MCF 10A (cell line): ENCODE data around the gene KCNMA1. TPM values are rescaled to one million over a fixed set of nuclear protein-coding genes. Genes with fewer than 3 reads are reported as not detected.
A peak's percentile ranks its signal among the peaks of the same experiment; 100 is the strongest.

Experiments used
- BruUV-seq: library from RNA; stranded (reverse); fragments of 400-500 nt; replicated peaks from 2 replicates; lab custom pipeline; 2021; lab: Mats Ljungman, UMichigan
- CTCF ChIA-PET: fragments of 300-600 bp; sonication (Branson Sonifier 250); formaldehyde crosslinking; extraction: SDS; loops from one replicate; lab custom pipeline; 2021; ENCODE audit warnings: antibody characterized with exemption, inconsistent platforms; lab: Yijun Ruan, JAX
- POLR2A ChIA-PET: fragments of 300-600, 350-650 bp; sonication (Branson Sonifier 250); formaldehyde crosslinking; extraction: SDS; loops from one replicate; lab custom pipeline; 2020; ENCODE audit warnings: antibody characterized with exemption, inconsistent platforms; lab: Yijun Ruan, JAX
- DNase-seq: peaks from one replicate; pipeline ENCODE4 v3.0.0-alpha.2; 2018; ENCODE audit not compliant: unreplicated experiment
- H3K27ac Mint-ChIP-seq: one replicate; pipeline ENCODE4 v1.8.0; 2022; ENCODE audit warnings: mild to moderate bottlenecking, low read depth, mixed read lengths; ENCODE audit not compliant: unreplicated experiment
- H3K27me3 Mint-ChIP-seq: one replicate; pipeline ENCODE4 v1.8.0; 2022; ENCODE audit warnings: mixed read lengths; ENCODE audit not compliant: insufficient read depth, unreplicated experiment
- H3K36me3 Mint-ChIP-seq: one replicate; pipeline ENCODE4 v1.8.0; 2022; ENCODE audit warnings: mild to moderate bottlenecking, moderate library complexity, mixed read lengths; ENCODE audit not compliant: insufficient read depth, unreplicated experiment
- H3K4me1 Mint-ChIP-seq: one replicate; pipeline ENCODE4 v1.8.0; 2022; ENCODE audit warnings: mixed read lengths; ENCODE audit not compliant: insufficient read depth, unreplicated experiment
- H3K4me3 Mint-ChIP-seq: one replicate; pipeline ENCODE4 v1.8.0; 2022; ENCODE audit warnings: mild to moderate bottlenecking, moderate library complexity, mixed read lengths; ENCODE audit not compliant: unreplicated experiment
- H3K9me3 Mint-ChIP-seq: one replicate; pipeline ENCODE4 v1.8.0; 2022; ENCODE audit warnings: mixed read lengths; ENCODE audit not compliant: unreplicated experiment
- CTCF ChIP-seq: fragments of 200-600 bp; IDR thresholded peaks from one replicate; pipeline ENCODE4 v1.8.0; 2022; ENCODE audit warnings: antibody characterized with exemption, mild to moderate bottlenecking; ENCODE audit not compliant: unreplicated experiment
- intact Hi-C: fragments of 100-400 bp; cut with micrococcal nuclease; formaldehyde crosslinking; loops from 2 replicates; pipeline ENCODE4 v1.14.1; 2022
- total RNA-seq: library from RNA; stranded (reverse); gene quantifications from 2 replicates; pipeline ENCODE4 v1.2.3, GENCODE V29; 2022

Gene KCNMA1
- total RNA-seq, 1 experiment from 2014 or later, result 7.5 TPM

GRCh38 chr10:77647543-77648293 lies 10.1 kb upstream of the KCNMA1 start:
- POLR2A ChIA-PET, result no interaction called here
- Mint-ChIP-seq H3K4me3 (no peak overlapping the region), H3K36me3 (no peaks in the 10 kb centered on the region), H3K27me3 (no peaks in the 10 kb centered on the region), H3K9me3 (no peaks in the 10 kb centered on the region), H3K4me1 (peaks cover 5% of the 10 kb centered on the region), H3K27ac (no peak overlapping the region)
- no peak for DNase-seq
- CTCF ChIA-PET, result interaction anchor here (0.6 to 3.9 kb wide), 16 partner anchors 12 to 488 kb away, joined by 3 to 23 read pairs (median 4); no protein-coding TSS in a partner anchor
- intact Hi-C loops, result loop anchor here (2.0 kb wide), 1 partner anchor 45 kb away; no protein-coding TSS in a partner anchor
- no TSS peak for BruUV-seq
- no peak for TF ChIP-seq CTCF

- Mint-ChIP-seq H3K27ac (no peak overlapping the region), H3K36me3 (no peaks in the 10 kb centered on the region), H3K4me1 (peaks cover 12% of the 10 kb centered on the region), H3K4me3 (no peak overlapping the region), H3K27me3 (no peaks in the 10 kb centered on the region), H3K9me3 (no peaks in the 10 kb centered on the region)
- no peak for TF ChIP-seq CTCF
- POLR2A ChIA-PET, result interaction anchor here (1.7 kb wide), 2 partner anchors 479 to 481 kb away, joined by 5 to 6 read pairs; no protein-coding TSS in a partner anchor
- CTCF ChIA-PET, result interaction anchor here (1.0 to 7.8 kb wide), 11 partner anchors 11 to 475 kb away, joined by 3 to 267 read pairs (median 4); no protein-coding TSS in a partner anchor
- intact Hi-C loops, result loop anchor here (1.0 to 5.0 kb wide), 2 partner anchors 132 to 479 kb away; no protein-coding TSS in a partner anchor
- BruUV-seq, result no TSS peak
- DNase-seq, result no peak
Measured at GRCh38 chr10:77644557-77645243, 7.1 kb upstream of the KCNMA1 start.

GRCh38 chr10:77643795-77644468 lies 6.3 kb upstream of the KCNMA1 start:
- no peak overlapping the region for H3K27ac Mint-ChIP-seq
- H3K27me3 Mint-ChIP-seq, result no peaks in the 10 kb centered on the region
- peaks cover 12% of the 10 kb centered on the region for H3K4me1 Mint-ChIP-seq
- intact Hi-C loops, result loop anchor here (1.0 to 5.0 kb wide), 2 partner anchors 132 to 479 kb away; no protein-coding TSS in a partner anchor
- no TSS peak for BruUV-seq
- no peak overlapping the region for H3K4me3 Mint-ChIP-seq
- ChIA-PET POLR2A (interaction anchor here (1.7 kb wide), 2 partner anchors 478 to 480 kb away, joined by 5 to 6 read pairs; no protein-coding TSS in a partner anchor), CTCF (interaction anchor here (0.6 to 7.8 kb wide), 22 partner anchors 7 to 475 kb away, joined by 3 to 267 read pairs (median 4); no protein-coding TSS in a partner anchor)
- peak; percentile 63 for DNase-seq
- peak; percentile 58 for TF ChIP-seq CTCF
- no peaks in the 10 kb centered on the region for H3K9me3 Mint-ChIP-seq
- H3K36me3 Mint-ChIP-seq, result no peaks in the 10 kb centered on the region
